ENCODE results near the gene TRIM54. TPM values are rescaled to one million over a fixed set of nuclear protein-coding genes. Genes with fewer than 3 reads are reported as not detected.
"Not testable (repeated sequence)": the region's sequence is repeated elsewhere in the genome, so short reads cannot be mapped to it uniquely, and the experiment has no call there.

The TRIM54 gene
- total RNA-seq, 1 experiment from 2014 or later, result 5.5 TPM

DNA sequence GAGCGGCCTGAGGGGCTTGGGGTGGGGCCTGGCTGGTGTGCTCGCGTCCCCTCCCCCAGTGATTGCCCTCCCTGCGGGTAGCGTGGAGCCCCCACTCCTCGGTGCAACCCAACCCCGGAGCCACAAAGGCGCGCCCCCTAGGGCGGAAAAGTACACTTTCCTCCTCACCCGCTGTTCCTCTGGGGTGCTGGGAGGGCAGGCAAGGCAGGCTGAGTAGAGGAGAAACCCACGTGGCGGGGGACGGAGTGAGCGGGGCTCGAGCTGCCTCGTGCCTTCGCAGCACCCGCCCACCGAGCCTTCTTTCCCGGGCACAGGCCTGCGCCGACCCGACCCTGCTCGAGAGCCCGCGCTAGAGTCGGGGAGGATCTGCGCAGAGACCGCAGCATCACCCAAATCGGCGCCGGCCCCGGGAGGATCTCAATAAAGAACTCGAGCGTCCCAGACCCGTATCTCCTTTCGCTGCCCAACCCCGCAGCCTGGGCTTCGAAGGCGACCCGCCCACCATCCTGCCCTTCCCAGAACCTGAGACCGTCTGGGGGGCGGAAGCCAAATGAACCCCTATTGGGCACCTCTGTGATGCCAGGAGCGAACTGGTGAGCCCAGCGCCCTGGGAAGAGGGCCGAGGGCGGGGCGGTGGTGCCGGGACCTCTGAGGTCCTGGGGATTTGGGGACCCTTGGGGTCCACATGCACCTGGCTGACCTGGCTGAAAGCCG lies 24.5 kb downstream of the TRIM54 start:
- H3K36me3 ChIP-seq (replicated peaks; ENCODE audit: control insufficient read depth, insufficient read depth, low read length), result no peaks in the 10 kb centered on the region
- peak overlapping the region; percentile 24; the same call in 1 of the 2 replicates for H3K4me3 ChIP-seq (ENCODE audit: insufficient read depth, low read depth, low read length)
- peaks cover 41% of the 10 kb centered on the region for H3K27me3 ChIP-seq (ENCODE audit: control insufficient read depth, insufficient read depth, low read length)
- peak; percentile 82 for DNase-seq

DNA sequence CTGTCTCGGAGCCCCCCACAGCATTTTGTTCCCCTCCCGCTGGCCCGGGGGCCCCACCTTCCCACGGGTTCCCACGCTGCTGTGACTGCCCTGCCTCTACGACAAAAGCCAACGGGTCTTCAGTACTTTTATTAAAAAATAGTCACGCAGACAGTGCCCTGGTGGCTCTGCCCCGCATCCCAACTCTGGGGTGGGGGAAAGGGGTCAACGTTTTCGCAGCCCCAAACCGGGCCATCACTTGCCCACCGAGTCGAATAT lies 25.0 kb downstream of the TRIM54 start:
- peak overlapping the region; percentile 4; the same call in 1 of the 2 replicates for H3K4me3 ChIP-seq (ENCODE audit: insufficient read depth, low read depth, low read length)
- peaks cover 41% of the 10 kb centered on the region for H3K27me3 ChIP-seq (ENCODE audit: control insufficient read depth, insufficient read depth, low read length)
- no peak for DNase-seq
- H3K36me3 ChIP-seq (replicated peaks; ENCODE audit: control insufficient read depth, insufficient read depth, low read length), result no peaks in the 10 kb centered on the region

DNA sequence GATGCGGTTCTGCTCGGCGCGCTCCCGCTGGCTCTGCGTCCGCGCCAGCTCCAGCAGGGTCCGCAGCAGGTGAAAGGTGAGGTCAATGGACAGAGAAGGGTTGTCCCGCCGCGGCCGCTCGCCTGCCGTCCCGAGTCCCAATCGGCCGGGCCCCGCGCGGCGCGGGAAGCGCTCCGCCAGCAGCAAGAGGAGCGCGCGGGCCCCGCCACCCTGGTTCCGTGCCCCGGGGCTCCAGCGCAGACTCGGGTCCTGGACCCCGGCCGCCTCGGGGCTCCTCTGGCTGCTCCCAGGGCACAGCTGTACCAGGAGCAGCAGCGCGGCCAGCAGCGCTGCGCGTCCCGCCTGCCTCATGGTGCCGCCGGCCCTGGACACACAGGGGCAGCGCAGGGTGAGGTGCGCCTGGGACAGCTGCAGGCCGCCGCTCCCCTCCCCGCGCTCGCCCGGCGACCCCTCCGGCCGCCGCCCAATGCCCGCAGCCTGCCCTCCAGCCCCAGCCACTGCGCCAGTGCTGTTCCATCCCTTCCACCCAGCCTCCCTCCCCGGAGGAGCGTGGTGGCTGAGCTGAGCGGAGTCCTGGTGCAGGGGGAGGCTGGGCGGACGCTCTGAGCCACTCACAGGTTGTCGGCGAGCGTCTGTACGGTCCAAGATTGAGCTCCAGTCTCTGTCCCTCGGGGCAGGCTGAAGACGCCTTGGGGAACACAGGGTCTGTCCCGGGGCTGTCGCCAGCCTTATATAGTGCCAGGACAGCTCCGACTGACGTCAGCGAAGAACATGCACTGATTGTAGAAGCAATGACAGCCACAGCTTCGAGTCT lies 25.5 kb downstream of the TRIM54 start:
- peaks cover 41% of the 10 kb centered on the region for H3K27me3 ChIP-seq (ENCODE audit: control insufficient read depth, insufficient read depth, low read length)
- DNase-seq, result peak; percentile 84
- H3K4me3 ChIP-seq (ENCODE audit: insufficient read depth, low read depth, low read length), result peak overlapping the region; percentile 4; the same call in 1 of the 2 replicates
- no peaks in the 10 kb centered on the region for H3K36me3 ChIP-seq (replicated peaks; ENCODE audit: control insufficient read depth, insufficient read depth, low read length)

DNA sequence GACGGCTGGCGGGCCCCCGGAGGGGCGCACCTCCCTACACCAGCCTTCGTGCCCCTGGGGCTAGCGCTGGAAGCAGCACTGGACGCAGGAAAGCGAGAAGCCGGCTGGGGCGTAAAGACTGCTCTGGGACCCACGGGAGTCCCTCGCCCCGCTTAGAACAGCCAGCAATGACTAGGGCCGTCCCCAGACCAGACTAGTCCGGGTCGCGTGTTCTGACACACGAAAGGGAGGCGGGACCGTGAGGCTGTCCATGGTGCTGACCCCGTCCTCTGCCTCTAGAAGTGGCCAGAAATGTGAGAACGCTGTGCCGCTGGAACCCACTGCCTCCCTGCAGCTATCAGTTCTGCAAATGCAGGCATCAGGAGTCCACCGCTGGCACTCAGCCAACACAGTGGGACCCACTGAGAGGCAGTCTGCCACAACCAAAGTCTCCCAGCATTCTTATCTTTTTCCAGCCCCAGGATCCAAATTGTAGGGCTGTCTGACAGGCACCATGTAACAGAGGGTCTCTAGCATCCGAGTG lies 26.2 kb downstream of the TRIM54 start, which contains the start of gene UCN:
UCN (minus strand) TSS at position 87 of the 523 bp plus-strand sequence. CDS start 550 bp downstream, outside the sequence.
- Histone ChIP-seq H3K36me3 (replicated peaks; ENCODE audit: control insufficient read depth, insufficient read depth, low read length) (no peaks in the 10 kb centered on the region), H3K27me3 (ENCODE audit: control insufficient read depth, insufficient read depth, low read length) (peaks cover 41% of the 10 kb centered on the region), H3K4me3 (ENCODE audit: insufficient read depth, low read depth, low read length) (peak within 1 kb of the TSS; percentile 4; the same call in 1 of the 2 replicates)

DNA sequence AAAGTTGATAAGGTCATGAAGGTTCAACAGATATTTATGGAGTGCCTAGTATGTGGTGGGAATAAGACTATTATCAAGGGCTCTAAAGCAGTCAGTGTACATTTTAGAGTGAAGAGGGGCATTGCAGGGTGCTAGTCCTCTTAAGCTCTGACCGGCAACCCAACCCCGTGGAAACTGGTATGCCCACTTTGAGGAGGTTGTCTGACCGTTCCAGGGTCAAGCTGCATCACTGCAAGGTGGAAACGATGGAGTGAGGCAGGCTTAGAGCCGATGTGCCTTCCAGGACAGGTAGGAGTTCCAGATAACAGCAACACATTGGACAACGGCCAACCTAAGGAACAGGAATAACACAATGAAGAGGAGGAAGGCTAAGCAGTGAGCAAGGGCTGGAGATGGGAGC lies 27.4 kb downstream of the TRIM54 start:
- no peak overlapping the region for H3K4me3 ChIP-seq (ENCODE audit: insufficient read depth, low read depth, low read length)
- DNase-seq, result no peak
- peaks cover 38% of the 10 kb centered on the region for H3K27me3 ChIP-seq (ENCODE audit: control insufficient read depth, insufficient read depth, low read length)
- no peaks in the 10 kb centered on the region for H3K36me3 ChIP-seq (replicated peaks; ENCODE audit: control insufficient read depth, insufficient read depth, low read length)

More for the DNA sequence above, 26.2 kb downstream of the TRIM54 start, which contains the start of gene UCN:
- peak; percentile 87 for DNase-seq

DNA sequence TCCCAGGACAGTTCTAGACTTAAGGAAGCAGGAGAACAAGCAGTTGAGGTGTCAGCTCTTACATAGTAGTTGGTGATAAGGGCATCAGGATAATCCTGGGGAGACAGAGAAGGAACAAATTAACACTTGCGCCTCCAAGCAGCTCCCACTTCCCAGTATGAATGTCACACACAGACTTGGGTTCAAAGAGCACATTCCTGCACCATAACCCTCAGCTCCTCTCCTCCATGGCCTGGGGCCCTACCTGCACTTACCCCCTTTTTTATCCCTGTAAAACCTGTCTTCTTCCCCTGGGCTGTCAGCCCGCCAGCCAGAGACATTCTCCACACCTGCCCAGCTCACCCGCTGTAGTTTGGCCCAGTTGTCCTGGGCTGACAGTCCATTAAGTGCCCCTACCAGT lies 29.9 kb downstream of the TRIM54 start:
- no peaks in the 10 kb centered on the region for H3K36me3 ChIP-seq (replicated peaks; ENCODE audit: control insufficient read depth, insufficient read depth, low read length)
- no peak for DNase-seq

DNA sequence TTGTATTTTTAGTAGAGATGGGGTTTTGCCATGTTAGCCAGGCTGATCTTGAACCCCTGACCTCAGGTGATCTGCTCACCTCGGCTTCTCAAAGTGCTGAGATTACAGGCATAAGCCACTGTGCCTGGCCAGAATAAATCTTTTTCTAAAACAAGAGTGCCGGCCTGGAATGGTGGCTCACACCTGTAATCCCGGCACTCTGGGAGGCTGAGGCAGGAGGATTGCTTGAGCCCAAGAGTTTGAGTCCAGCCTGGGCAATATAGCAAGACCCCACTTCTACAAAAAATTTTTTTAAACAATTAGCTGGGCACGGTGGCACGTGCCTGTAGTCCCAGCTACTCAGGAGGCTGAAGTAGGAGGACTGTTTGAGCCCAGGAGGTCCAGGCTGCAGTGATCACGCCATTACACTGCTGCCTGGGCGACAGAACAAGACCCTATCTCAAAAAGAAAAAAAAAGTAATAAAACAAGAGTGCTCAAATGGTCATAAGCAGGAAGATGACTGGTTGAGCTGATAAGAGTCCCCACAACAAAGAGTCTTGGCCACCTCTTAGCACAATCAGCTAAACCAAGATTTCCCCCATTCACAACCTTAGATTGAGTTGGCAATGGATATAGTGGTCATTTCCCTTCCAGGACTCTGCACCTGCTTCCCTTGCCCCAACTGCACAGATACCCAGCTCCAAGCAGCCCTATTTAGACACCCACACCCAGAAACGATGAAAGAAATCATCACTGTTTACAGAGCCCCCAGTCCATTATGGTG lies 31.8 kb downstream of the TRIM54 start:
- no peak for DNase-seq
- Histone ChIP-seq H3K27me3 (ENCODE audit: control insufficient read depth, insufficient read depth, low read length) (no peaks in the 10 kb centered on the region), H3K36me3 (replicated peaks; ENCODE audit: control insufficient read depth, insufficient read depth, low read length) (no peaks in the 10 kb centered on the region)

More for the DNA sequence above, 29.9 kb downstream of the TRIM54 start:
- H3K4me3 ChIP-seq (ENCODE audit: insufficient read depth, low read depth, low read length), result no peak overlapping the region
- peaks cover 15% of the 10 kb centered on the region for H3K27me3 ChIP-seq (ENCODE audit: control insufficient read depth, insufficient read depth, low read length)

DNA sequence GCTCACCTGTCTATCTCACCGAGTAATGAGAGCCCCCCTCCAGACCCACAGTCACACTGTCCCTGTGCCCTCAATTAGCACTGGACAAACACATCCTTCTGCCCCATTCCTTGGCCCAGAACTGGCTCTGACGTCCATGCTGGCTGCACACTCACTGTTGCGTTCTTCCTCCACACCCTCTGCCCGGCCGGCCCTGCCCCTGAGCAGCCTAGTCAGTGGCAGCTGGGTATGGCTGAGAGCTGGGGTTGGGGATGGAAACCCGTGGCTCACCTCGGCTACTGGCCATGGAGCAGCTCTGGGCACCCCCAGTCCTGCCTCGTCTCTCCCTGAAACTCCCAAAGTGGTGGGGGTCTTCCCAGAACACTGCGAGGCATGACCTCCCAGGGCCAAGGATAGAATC lies 32.5 kb downstream of the TRIM54 start:
- Histone ChIP-seq H3K4me3 (ENCODE audit: insufficient read depth, low read depth, low read length) (no peak overlapping the region), H3K36me3 (replicated peaks; ENCODE audit: control insufficient read depth, insufficient read depth, low read length) (no peaks in the 10 kb centered on the region), H3K27me3 (ENCODE audit: control insufficient read depth, insufficient read depth, low read length) (no peaks in the 10 kb centered on the region)
- DNase-seq, result no peak

More for the DNA sequence above, 31.8 kb downstream of the TRIM54 start:
- no peak overlapping the region for H3K4me3 ChIP-seq (ENCODE audit: insufficient read depth, low read depth, low read length)

DNA sequence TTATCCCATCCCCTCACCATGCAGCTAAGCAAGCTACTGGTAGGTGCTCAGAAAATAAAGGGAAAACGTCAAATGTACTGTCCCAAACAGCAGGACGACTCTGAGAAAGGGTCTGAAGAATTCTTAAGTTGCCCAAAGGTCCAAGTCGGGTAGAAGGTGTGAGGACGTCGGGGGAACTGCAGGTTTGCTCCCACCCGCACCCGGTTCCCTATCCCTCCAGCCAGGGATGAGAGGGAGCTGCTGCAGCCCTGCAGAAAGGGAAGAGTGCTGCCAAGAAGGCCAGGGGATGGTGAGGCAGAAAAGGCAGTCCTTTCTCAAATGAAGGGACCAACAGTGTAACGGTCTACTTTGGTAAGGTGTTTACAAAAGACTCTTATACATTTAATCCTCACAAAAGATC lies 32.9 kb downstream of the TRIM54 start:
- no peaks in the 10 kb centered on the region for H3K36me3 ChIP-seq (replicated peaks; ENCODE audit: control insufficient read depth, insufficient read depth, low read length)
- no peak overlapping the region for H3K4me3 ChIP-seq (ENCODE audit: insufficient read depth, low read depth, low read length)
- DNase-seq, result peak; percentile 60
- no peaks in the 10 kb centered on the region for H3K27me3 ChIP-seq (ENCODE audit: control insufficient read depth, insufficient read depth, low read length)

DNA sequence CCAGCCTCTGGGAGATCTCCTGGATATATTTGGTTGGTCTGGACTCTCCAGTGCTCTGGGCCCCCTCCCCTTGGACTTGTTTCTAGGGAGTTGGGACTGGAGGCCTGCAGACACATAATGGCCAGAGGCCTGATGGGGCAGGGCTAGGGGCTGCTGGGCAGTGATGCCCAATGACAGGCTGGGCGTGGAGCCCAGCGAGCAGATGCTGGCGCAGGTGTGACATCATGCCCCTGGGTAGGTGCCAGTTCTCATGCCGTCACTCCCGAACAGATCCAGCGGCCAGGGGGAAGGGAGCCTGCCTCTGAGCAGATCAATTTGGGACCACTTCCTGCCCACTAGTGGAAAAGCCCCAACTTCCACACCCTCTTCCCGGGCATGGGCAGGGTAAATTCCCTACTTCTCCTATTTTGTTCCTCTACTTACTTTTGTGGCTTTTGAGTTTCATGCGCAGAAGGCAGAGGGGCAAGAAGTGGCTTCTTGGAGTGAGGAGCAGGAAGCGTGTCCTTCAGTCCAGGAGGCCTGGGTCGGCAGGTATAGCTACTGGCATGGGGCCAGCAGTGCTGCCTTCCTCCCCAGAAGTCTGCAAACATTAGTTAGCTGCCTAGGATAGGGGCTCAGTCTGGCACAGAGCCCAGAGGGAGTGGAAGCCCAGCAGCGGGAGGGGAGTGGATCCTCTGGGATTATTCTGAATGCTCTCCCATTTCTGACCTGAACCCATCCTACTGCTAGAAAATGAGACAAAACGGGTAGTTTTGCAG lies 34.6 kb downstream of the TRIM54 start:
- Histone ChIP-seq H3K36me3 (replicated peaks; ENCODE audit: control insufficient read depth, insufficient read depth, low read length) (no peaks in the 10 kb centered on the region), H3K27me3 (ENCODE audit: control insufficient read depth, insufficient read depth, low read length) (no peaks in the 10 kb centered on the region), H3K4me3 (ENCODE audit: insufficient read depth, low read depth, low read length) (no peak overlapping the region)
- DNase-seq, result no peak

DNA sequence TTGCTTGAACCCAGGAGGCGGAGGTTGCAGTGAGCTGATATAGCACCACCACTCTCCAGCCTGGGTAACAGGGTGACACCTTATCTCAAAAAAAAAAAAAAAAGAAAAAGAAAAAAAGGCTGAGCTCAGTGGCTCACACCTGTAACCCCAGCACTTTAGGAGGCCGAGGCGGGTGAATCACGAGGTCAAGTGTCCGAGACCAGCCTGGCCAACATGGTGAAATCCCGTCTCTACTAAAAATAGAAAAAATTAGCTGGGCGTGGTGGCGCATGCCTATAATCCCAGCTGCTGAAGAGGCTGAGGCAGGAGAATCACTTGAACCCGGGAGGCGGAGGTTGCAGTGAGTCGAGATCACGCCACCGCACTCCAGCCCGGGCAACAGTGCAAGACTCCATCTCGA lies 37.6 kb downstream of the TRIM54 start:
- H3K36me3 ChIP-seq (replicated peaks; ENCODE audit: control insufficient read depth, insufficient read depth, low read length); H3K4me3 ChIP-seq (ENCODE audit: insufficient read depth, low read depth, low read length); H3K27me3 ChIP-seq (ENCODE audit: control insufficient read depth, insufficient read depth, low read length): not testable (repeated sequence)

DNA sequence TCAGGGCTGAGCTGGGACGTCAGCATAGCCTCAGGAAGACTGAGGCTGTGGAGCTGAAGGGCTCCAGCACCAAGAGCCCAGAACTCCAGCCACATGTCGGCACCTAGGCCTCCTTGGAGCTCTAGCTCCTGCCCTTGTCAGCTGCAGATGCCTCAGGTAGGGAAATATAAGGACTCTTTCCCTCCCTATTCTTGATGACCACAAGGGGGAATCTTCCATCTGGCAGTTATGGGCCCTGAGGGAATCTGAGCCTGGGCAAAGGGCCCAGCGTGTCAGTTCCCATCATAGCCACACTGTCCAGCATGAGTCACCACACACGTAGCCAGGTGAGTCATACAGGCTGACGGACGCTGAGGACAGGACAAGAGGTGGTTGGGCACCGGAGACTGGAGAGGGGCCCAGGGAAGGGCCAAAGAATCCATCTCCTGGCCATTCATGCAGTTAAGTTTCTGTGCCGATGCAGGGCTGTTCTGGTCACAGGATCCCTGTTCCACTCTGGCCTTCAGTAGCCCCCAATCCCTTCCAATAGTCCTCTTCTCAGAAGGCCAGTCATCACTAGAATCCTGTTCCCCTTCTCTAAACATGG lies 38.8 kb downstream of the TRIM54 start:
- no peaks in the 10 kb centered on the region; the same call in 1 of the 2 replicates for H3K36me3 ChIP-seq (replicated peaks; ENCODE audit: control insufficient read depth, insufficient read depth, low read length)
- H3K4me3 ChIP-seq (ENCODE audit: insufficient read depth, low read depth, low read length), result no peak overlapping the region
- DNase-seq, result peak; percentile 81
- no peaks in the 10 kb centered on the region for H3K27me3 ChIP-seq (ENCODE audit: control insufficient read depth, insufficient read depth, low read length)

More for the DNA sequence above, 37.6 kb downstream of the TRIM54 start:
- DNase-seq, result not testable (repeated sequence)

DNA sequence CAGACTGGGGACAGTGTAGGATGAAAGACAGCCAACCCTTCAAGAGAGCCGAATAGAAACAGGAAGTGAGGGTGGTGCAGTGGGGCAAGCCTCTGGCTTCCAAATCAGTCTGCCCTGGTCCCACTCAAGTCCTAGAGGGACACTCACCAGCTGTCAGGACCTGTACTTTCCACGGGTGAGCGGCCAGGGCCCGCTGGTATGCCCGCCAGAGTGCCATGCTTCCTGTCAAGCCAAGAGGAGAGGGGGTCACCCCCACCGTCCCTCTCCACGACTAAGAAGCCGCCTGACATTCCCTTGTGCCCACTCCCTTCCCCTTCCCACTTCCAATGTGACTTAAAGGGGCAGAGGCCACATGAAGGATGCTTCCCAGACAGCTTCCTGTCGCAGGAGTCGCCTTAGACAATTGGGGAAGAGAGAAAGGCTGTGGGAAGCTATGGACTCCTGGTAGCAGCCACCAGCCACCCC lies 40.1 kb downstream of the TRIM54 start:
- H3K27me3 ChIP-seq (ENCODE audit: control insufficient read depth, insufficient read depth, low read length), result no peaks in the 10 kb centered on the region
- DNase-seq, result no peak
- peaks cover 4% of the 10 kb centered on the region for H3K36me3 ChIP-seq (replicated peaks; ENCODE audit: control insufficient read depth, insufficient read depth, low read length)
- peak overlapping the region; percentile 55 for H3K4me3 ChIP-seq (ENCODE audit: insufficient read depth, low read depth, low read length)
